ENCODE measurements around the gene ARHGAP24.
"Not testable (repeated sequence)": the region's sequence is repeated elsewhere in the genome, so short reads cannot be mapped to it uniquely, and the experiment has no call there.

ARHGAP24 gene

DNA sequence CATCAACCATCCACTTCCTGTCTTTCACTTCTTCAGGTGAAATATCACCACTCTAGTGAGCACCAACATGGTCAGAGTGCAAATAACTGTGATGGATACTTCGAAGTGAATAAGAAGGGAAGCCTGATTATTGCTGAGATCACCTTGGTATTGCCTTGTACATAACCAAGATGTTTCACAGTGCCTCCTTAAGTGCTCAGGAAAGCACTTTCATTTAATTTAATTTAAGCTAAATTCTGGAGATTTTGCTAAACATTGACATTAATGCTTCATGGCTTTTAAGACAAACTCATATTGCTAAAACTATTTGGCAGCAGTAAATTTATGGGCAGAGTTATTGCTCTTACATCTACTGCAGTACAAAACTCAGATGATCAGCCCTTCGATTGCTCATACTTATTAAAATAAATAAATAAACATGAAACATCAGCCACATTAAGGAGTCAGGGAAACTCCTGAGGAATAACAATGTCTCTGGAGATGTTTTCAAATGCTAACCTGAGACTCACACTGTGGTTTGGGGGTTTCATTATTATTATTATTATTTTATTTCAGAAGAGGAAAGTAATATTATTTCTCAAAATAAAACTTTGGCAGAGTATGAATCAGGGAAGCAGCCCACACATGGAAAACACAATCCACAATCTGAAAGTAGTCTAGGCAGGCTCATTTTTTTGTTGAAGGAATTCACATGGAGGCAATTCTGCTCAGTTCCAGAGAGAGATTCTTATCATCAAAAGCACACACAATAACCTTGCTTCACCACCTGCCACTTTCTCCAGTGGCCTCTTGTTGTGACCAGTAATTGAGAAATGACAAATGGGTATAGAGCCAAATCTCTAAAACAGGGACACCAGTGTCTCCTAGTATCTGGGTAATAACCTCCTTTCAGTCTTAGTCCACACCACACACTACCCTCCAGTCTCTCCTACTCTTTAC, 540.7 kb downstream of the ARHGAP24 start:
- no peak for DNase-seq (ENCODE audit: low spot score)

- DNase-seq (ENCODE audit: low spot score), result no peak
Observed at GRCh38 chr4:86019362-86019761, 544.4 kb downstream of the ARHGAP24 start.

- no peak for DNase-seq (ENCODE audit: low spot score)
Observed at GRCh38 chr4:86019906-86020305, 545.0 kb downstream of the ARHGAP24 start.

- not testable (repeated sequence) for DNase-seq (ENCODE audit: low spot score)
Observed at GRCh38 chr4:86021671-86022070, 546.7 kb downstream of the ARHGAP24 start.

DNA sequence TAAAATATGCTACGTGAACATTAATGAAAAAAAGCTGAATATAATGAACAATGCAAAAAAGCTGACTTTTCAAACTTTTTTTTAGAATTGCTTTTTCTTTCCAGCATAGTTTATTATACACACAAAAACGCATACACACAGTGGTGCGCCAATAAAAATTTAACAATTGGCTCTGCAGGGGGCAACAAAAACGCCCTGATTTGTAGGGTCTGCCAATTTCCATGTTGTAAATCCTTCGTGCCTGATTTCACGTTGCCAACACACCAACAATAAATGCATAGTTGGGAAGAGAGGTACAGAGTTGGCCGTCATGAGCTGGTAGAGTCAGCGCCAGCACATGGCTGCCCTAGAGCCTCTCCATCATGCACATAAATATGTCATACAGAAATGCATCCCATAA, 551.8 kb downstream of the ARHGAP24 start:
- no peak for DNase-seq (ENCODE audit: low spot score)

- DNase-seq (ENCODE audit: low spot score), result no peak
Observed at GRCh38 chr4:86031927-86032326, 557.0 kb downstream of the ARHGAP24 start.

DNA sequence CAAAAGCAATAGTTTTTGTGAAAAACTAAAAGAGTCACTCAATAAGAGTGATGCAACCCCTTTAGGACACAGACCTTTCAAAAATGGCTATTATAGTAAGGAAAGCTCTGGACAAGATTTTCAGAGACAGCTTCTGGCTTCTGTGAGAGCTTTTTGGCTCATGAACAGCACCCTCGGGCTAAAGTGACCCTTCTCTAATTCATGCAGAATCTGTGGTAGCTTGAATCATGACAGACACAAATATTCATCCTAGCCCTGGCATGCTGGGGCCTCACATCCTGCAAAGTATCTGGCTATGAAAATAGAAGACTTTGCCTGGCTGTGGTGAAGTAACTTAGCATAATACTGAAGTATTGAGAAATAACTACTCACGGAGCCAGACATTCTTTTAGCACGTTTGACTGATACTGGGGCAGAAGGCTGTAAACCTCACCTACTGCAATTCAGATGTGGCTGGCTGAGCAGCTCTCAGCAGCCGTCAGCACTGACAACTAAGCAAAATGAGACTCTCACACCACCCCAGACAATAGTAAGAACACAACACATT, 557.6 kb downstream of the ARHGAP24 start:
- DNase-seq (ENCODE audit: low spot score), result peak; percentile 81

DNA sequence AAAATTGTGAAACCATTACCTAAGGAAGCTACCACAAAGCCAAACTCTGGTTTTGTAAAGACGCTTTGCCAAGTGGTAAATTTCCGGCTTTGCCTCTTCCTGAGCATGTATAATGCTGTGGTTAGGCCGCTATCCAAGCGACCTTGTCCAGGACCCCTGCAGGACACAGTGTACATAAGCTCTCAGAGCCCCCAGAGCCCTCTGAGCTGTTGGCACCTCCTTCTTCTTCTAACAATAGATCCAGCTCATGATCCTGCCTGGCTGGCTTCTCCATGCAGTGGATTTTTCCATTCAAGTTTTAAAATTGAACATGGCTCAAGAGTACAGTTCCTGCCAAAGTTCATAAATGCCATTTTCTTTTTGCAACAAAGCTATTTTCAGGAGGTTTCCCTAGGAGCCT, 558.2 kb downstream of the ARHGAP24 start:
- DNase-seq (ENCODE audit: low spot score), result peak; percentile 35

DNA sequence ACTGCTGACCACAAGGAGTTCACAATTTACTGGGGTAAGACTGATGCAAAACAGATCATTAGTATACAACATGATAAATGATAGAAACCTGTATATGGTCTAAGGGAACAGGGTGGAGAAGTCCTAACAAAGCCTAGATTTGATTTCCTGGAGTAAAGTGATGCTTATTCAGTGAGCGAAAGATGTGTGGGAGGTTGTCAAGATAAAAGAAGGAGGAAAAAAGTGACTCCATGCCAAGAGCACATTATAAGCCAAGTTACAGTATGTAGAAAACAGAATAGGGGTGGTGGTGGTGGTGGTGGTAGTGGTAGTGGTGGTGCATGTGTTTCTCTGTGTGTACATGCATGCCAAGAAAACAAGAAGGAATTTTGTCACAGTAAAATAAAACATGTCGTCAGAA, 559.7 kb downstream of the ARHGAP24 start:
- no peak for DNase-seq (ENCODE audit: low spot score)

DNA sequence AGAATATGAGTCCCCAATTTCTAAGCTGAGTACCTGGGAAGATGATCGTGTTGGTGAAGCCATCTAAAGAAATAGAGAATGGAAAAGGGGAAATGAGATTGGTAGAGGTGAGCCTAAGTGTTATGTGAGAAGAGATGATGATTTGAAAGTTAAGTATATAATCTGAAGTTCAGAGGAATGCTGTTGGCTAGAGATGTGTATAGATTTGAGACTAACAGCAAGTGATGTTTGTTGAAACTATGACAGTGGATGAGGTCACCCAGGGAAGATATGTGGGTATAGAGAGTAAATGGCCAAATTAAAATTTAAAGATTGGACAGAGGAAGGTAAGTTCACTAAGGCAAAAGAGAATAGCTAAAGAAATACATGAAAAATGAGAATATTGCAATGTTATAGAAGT, 560.7 kb downstream of the ARHGAP24 start:
- no peak for DNase-seq (ENCODE audit: low spot score)

GRCh38 chr4:86036736-86037135, 561.8 kb downstream of the ARHGAP24 start:
- DNase-seq (ENCODE audit: low spot score), result no peak

GRCh38 chr4:86038037-86038436, 563.1 kb downstream of the ARHGAP24 start:
- no peak for DNase-seq (ENCODE audit: low spot score)

GRCh38 chr4:86043755-86044592, 569.0 kb downstream of the ARHGAP24 start:
- peak; percentile 43 for DNase-seq (ENCODE audit: low spot score)

DNA sequence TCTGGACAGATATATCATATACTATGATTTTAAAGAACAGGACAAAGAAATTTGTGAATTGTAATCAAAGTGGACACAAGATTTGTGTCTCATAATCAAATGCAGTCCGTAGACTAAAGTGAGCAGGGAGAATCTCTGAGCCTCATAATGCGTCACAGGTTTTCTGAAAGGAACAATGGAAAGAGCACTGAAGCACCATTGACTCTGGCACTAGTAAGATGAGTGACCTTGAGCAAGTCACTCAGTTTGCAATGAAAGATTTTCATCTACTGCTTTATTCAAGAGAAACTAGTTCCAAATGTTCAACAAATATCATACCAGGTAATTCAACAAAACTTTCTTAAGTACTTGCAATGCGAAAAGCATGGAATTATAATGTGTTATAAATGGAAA, 569.6 kb downstream of the ARHGAP24 start:
- DNase-seq (ENCODE audit: low spot score), result no peak

GRCh38 chr4:86048426-86048825, 573.5 kb downstream of the ARHGAP24 start:
- peak; percentile 33 for DNase-seq (ENCODE audit: low spot score)

DNA sequence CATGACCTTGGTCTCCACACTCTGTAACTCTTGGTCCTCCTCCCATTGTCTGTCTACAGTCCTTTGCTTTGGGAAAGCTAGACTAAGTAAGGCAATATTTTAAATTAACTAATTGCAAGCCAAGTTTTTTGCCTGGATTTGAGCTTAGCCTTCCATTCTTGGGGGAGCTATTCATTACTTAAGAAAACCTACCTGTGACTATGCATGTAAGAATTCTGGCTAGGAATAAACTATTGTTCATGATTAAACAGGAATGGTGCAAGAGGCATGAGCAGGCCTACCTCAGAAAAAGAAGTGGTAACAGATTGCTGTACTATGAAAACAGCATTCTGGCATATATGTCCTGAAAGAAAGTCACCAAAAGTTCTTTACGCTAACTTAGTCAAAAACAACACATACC, 575.5 kb downstream of the ARHGAP24 start:
- no peak for DNase-seq (ENCODE audit: low spot score)

Measured in AG20443 (cell line).